IMR-90 (cell line): ENCODE results near the gene MTREX. TPM values are rescaled to one million over a fixed set of nuclear protein-coding genes. Genes with fewer than 3 reads are reported as not detected.

ENCODE experiments used
- ATAC-seq: fragments of 200-7000 bp; cut with Tn5 transposase; 2 replicates; pipeline ENCODE4 v1.9.1; 2020; ENCODE audit warnings: low read depth, mild to moderate bottlenecking, moderate library complexity
- BruUV-seq: library from RNA; stranded (reverse); fragments of 400-500 nt; replicated peaks from 2 replicates; lab custom pipeline; 2021; lab: Mats Ljungman, UMichigan
- CTCF ChIA-PET: fragments of 300-600 bp; formaldehyde crosslinking; extraction: SDS; loops from one replicate; lab custom pipeline; 2021; ENCODE audit warnings: antibody characterized with exemption; lab: Yijun Ruan, JAX
- POLR2A ChIA-PET: fragments of 300-600 bp; sonication (Branson Sonifier 250); formaldehyde crosslinking; loops from one replicate; lab custom pipeline; 2022; ENCODE audit warnings: antibody characterized with exemption; ENCODE audit not compliant: unreplicated experiment; lab: Charles Lee
- DNase-seq: peaks from one replicate; pipeline ENCODE4 v3.0.0; 2013
- H2AFZ ChIP-seq: replicated peaks from 2 replicates; pipeline ENCODE3; 2013; ENCODE audit warnings: low read length, mild to moderate bottlenecking; ENCODE audit not compliant: poor library complexity
- H2AK5ac ChIP-seq: 2 replicates; pipeline ENCODE4 v1.6.1; 2013; ENCODE audit warnings: low read depth, low read length, inconsistent platforms
- H2AK9ac ChIP-seq: replicated peaks from 2 replicates; pipeline ENCODE3; 2013; ENCODE audit warnings: mild to moderate bottlenecking, low read depth, low read length, moderate library complexity; ENCODE audit not compliant: poor library complexity
- H2BK120ac ChIP-seq: 2 replicates; pipeline ENCODE4 v1.6.1; 2013; ENCODE audit warnings: low read depth, low read length, inconsistent platforms
- H2BK15ac ChIP-seq: 3 replicates; pipeline ENCODE4 v1.6.1; 2013; ENCODE audit warnings: low read depth, low read length, inconsistent platforms
- H2BK20ac ChIP-seq: 2 replicates; pipeline ENCODE4 v1.6.1; 2013; ENCODE audit warnings: low read depth, mild to moderate bottlenecking, inconsistent platforms, low read length, moderate library complexity
- H2BK5ac ChIP-seq: 2 replicates; pipeline ENCODE4 v1.6.1; 2013; ENCODE audit warnings: mild to moderate bottlenecking, low read depth, low read length, inconsistent platforms; ENCODE audit not compliant: poor library complexity, severe bottlenecking
- H3K14ac ChIP-seq: replicated peaks from 2 replicates; pipeline ENCODE4 v1.6.1; 2013; ENCODE audit warnings: low read depth, low read length, inconsistent platforms
- H3K18ac ChIP-seq: 2 replicates; pipeline ENCODE4 v1.6.1; 2013; ENCODE audit warnings: low read depth, low read length, control low read depth
- H3K23ac ChIP-seq: 2 replicates; pipeline ENCODE4 v1.6.1; 2013; ENCODE audit warnings: low read depth, low read length, inconsistent platforms
- H3K27ac ChIP-seq: 2 replicates; pipeline ENCODE4 v1.5.1; 2013; ENCODE audit warnings: mild to moderate bottlenecking, control low read depth, low read length; ENCODE audit not compliant: insufficient read depth
- H3K27me3 ChIP-seq: 2 replicates; pipeline ENCODE4 v1.6.1; 2013; ENCODE audit warnings: low read length; ENCODE audit not compliant: control insufficient read depth, insufficient read depth
- H3K36me3 ChIP-seq: 2 replicates; pipeline ENCODE4 v1.6.1; 2013; ENCODE audit warnings: low read length, mixed read lengths; ENCODE audit not compliant: control insufficient read depth, insufficient read depth
- H3K4ac ChIP-seq: 2 replicates; pipeline ENCODE4 v1.6.1; 2013; ENCODE audit warnings: low read depth, low read length, inconsistent platforms
- H3K4me1 ChIP-seq: 2 replicates; pipeline ENCODE4 v1.6.1; 2013; ENCODE audit warnings: low read length, mixed read lengths; ENCODE audit not compliant: control insufficient read depth, insufficient read depth
- H3K4me2 ChIP-seq: 2 replicates; pipeline ENCODE4 v1.6.1; 2013; ENCODE audit warnings: low read depth, mild to moderate bottlenecking, control low read depth, low read length, moderate library complexity
- H3K4me3 ChIP-seq: 2 replicates; pipeline ENCODE4 v1.5.1; 2013; ENCODE audit warnings: low read depth, mild to moderate bottlenecking, control low read depth, low read length, moderate library complexity; ENCODE audit not compliant: insufficient read depth
- H3K56ac ChIP-seq: 2 replicates; pipeline ENCODE4 v1.6.1; 2013; ENCODE audit warnings: low read length, inconsistent platforms; ENCODE audit not compliant: insufficient read depth; ENCODE audit errors: extremely low read depth
- H3K79me1 ChIP-seq, 2 experiments: 2 replicates each; pipeline ENCODE4 v1.6.1; 2013; ENCODE audit warnings: low read length in 2 of 2, inconsistent platforms in 1 of 2, low read depth in 1 of 2
- H3K9ac ChIP-seq: 2 replicates; pipeline ENCODE4 v1.6.1; 2013; ENCODE audit warnings: low read depth, low read length, control low read depth
- H3K9me1 ChIP-seq: 2 replicates; pipeline ENCODE4 v1.6.1; 2013; ENCODE audit warnings: low read length, inconsistent platforms; ENCODE audit not compliant: insufficient read depth
- H3K9me3 ChIP-seq: 2 replicates; pipeline ENCODE4 v1.6.1; 2013; ENCODE audit warnings: low read length; ENCODE audit not compliant: control insufficient read depth, insufficient read depth
- H4K20me1 ChIP-seq: 2 replicates; pipeline ENCODE4 v1.6.1; 2013; ENCODE audit warnings: low read length, inconsistent platforms; ENCODE audit not compliant: insufficient read depth
- H4K5ac ChIP-seq: 2 replicates; pipeline ENCODE4 v1.6.1; 2013; ENCODE audit warnings: mild to moderate bottlenecking, low read depth, low read length, control low read depth
- H4K8ac ChIP-seq, 2 experiments: 2 replicates each; pipeline ENCODE4 v1.6.1; 2013; ENCODE audit warnings: low read depth in 2 of 2, low read length in 2 of 2, control low read depth in 1 of 2, inconsistent platforms in 1 of 2
- H4K91ac ChIP-seq: 2 replicates; pipeline ENCODE4 v1.6.1; 2013; ENCODE audit warnings: low read depth, low read length, inconsistent platforms; ENCODE audit not compliant: insufficient read depth
- BHLHE40 ChIP-seq: fragments of 150-350 bp; IDR thresholded peaks from 2 replicates; pipeline ENCODE4 v1.6.1; 2016; ENCODE audit warnings: mild to moderate bottlenecking, low read depth, low read length
- CHD1 ChIP-seq: IDR thresholded peaks from 2 replicates; pipeline ENCODE4 v1.6.1; 2012; ENCODE audit warnings: low read depth, low read length, improper control_type of control experiment
- FOS ChIP-seq: fragments of 150-350 bp; IDR thresholded peaks from 2 replicates; pipeline ENCODE4 v1.6.1; 2016; ENCODE audit warnings: low read depth, low read length
- MXI1 ChIP-seq: IDR thresholded peaks from 2 replicates; pipeline ENCODE4 v1.6.1; 2012; ENCODE audit warnings: low read depth, mild to moderate bottlenecking, low read length, moderate library complexity, borderline replicate concordance
- NFE2L2 ChIP-seq: fragments of 150-350 bp; IDR thresholded peaks from 2 replicates; pipeline ENCODE4 v1.6.1; 2016; ENCODE audit warnings: low read depth, mild to moderate bottlenecking, low read length
- POLR2A ChIP-seq: IDR thresholded peaks from 2 replicates; pipeline ENCODE4 v1.6.1; 2012; ENCODE audit warnings: mild to moderate bottlenecking, low read depth, low read length
- RCOR1 ChIP-seq: IDR thresholded peaks from 2 replicates; pipeline ENCODE4 v1.6.1; 2012; ENCODE audit warnings: mild to moderate bottlenecking, low read length, improper control_type of control experiment; ENCODE audit not compliant: insufficient replicate concordance
- RFX5 ChIP-seq: IDR thresholded peaks from 2 replicates; pipeline ENCODE4 v1.8.0; 2012; ENCODE audit warnings: low read depth, mild to moderate bottlenecking, low read length, moderate library complexity
- SMC3 ChIP-seq: fragments of 150-350 bp; IDR thresholded peaks from 2 replicates; pipeline ENCODE4 v1.6.1; 2016; ENCODE audit warnings: low read depth, mild to moderate bottlenecking, antibody characterized with exemption, low read length, moderate library complexity
- WGBS, 2 experiments: methylation state at CpG; one replicate each; pipeline versions ENCODE4 v1.1.5 to v1.1.7; 2013; ENCODE audit warnings: missing lambda C conversion rate in 2 of 2; ENCODE audit not compliant: insufficient read length in 1 of 2; ENCODE audit errors: extremely low coverage in 2 of 2; 5-methylcytosine and 5-hydroxymethylcytosine counted together
- dilution Hi-C: fragments of 300-500 bp; cut with HindIII; formaldehyde crosslinking; loops from one replicate; pipeline ENCODE4 v1.14.3; 2018; ENCODE audit warnings: low sequenced_read_pairs; ENCODE audit not compliant: unreplicated experiment
- in situ Hi-C: fragments of 300-500 bp; cut with MboI; formaldehyde crosslinking; loops from 3 replicates; pipeline ENCODE4 v1.14.3; 2019; ENCODE audit warnings: low sequenced_read_pairs, inconsistent platforms, mixed read lengths
- intact Hi-C: fragments of 100-400 bp; cut with micrococcal nuclease; formaldehyde crosslinking; loops from 2 replicates; pipeline ENCODE4 v1.10.0; 2022
- polyA plus RNA-seq, 3 experiments: library from polyadenylated mRNA; depleted of rRNA; stranded (reverse); fragments of >200 nt; gene quantifications; 2 replicates each; pipeline ENCODE4 v1.2.3, GENCODE V29; 2012; ENCODE audit warnings: low replicate concordance in 1 of 3
- total RNA-seq: library from RNA; depleted of rRNA; stranded (reverse); fragments of >200 nt; gene quantifications from 2 replicates; pipeline ENCODE4 v1.2.3, GENCODE V29; 2012
- TF ChIP-seq, protein P1 (sequence below): fragments of 150-350 bp; IDR thresholded peaks from 2 replicates; pipeline ENCODE4 v1.6.1; 2016; ENCODE audit warnings: low read depth, mild to moderate bottlenecking, low read length, moderate library complexity, borderline replicate concordance
- TF ChIP-seq, protein P2 (sequence below): fragments of 150-350 bp; IDR thresholded peaks from 2 replicates; pipeline ENCODE4 v1.6.1; 2017; ENCODE audit warnings: mild to moderate bottlenecking, antibody characterized with exemption, low read length, low read depth

MTREX gene
- total and polyA plus RNA-seq, 2 of the 4 experiments (the other 2 are of a cell fraction) = 22.1 to 33.2 TPM

DNA sequence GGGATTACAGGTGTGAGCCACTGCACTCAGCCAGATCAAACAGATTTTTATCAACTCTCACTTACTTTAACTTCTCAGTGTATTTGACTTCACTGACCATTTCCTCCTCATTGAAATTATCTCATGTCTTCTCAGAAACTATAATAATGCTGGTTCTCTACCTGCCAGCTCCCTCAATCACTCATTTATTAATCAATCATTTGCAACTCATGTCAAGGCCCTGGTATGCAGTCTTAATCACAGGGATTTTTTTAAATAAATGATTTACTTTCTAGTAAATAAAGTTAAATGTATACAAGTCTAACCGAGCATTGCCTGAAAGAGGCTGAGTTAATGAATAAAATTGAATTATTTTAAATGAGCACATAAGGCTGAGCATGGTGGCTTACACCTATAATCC, 163.7 kb downstream of the MTREX start:
- H2AK9ac ChIP-seq = no peak overlapping the region
- ATAC-seq = no peak
- H4K5ac ChIP-seq = no peak overlapping the region
- no peak overlapping the region for H3K56ac ChIP-seq
- H2AK5ac ChIP-seq = no peak overlapping the region
- no peaks in the 10 kb centered on the region for H4K20me1 ChIP-seq
- H2AFZ ChIP-seq = no peak overlapping the region
- ChIA-PET CTCF (no interaction called here), POLR2A (no interaction called here)
- WGBS, 2 experiments = no CpG with 5 or more reads among the region's 1 CpG
- no peak overlapping the region for H3K4me2 ChIP-seq
- no peaks in the 10 kb centered on the region for H3K9me3 ChIP-seq
- H3K79me1 ChIP-seq = peaks cover 2 to 4% of the 10 kb centered on the region in 2 experiments; a peak in 2 of 4 replicates
- no peak overlapping the region for H2BK5ac ChIP-seq
- intact Hi-C loops (no loop called here), dilution Hi-C loops (no loop called here), in situ Hi-C loops (no loop called here)
- H4K91ac ChIP-seq = no peak overlapping the region
- H3K23ac ChIP-seq = no peak overlapping the region
- TF ChIP-seq MXI1 (no peak), BHLHE40 (no peak), RFX5 (no peak), FOS (no peak), POLR2A (no peak), NFE2L2 (no peak), RCOR1 (no peak), CHD1 (no peak), SMC3 (no peak)
- TF ChIP-seq, protein P1, sequence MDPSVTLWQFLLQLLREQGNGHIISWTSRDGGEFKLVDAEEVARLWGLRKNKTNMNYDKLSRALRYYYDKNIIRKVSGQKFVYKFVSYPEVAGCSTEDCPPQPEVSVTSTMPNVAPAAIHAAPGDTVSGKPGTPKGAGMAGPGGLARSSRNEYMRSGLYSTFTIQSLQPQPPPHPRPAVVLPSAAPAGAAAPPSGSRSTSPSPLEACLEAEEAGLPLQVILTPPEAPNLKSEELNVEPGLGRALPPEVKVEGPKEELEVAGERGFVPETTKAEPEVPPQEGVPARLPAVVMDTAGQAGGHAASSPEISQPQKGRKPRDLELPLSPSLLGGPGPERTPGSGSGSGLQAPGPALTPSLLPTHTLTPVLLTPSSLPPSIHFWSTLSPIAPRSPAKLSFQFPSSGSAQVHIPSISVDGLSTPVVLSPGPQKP = no peak
- TF ChIP-seq, protein P2, sequence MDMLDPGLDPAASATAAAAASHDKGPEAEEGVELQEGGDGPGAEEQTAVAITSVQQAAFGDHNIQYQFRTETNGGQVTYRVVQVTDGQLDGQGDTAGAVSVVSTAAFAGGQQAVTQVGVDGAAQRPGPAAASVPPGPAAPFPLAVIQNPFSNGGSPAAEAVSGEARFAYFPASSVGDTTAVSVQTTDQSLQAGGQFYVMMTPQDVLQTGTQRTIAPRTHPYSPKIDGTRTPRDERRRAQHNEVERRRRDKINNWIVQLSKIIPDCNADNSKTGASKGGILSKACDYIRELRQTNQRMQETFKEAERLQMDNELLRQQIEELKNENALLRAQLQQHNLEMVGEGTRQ = no peak
- H3K14ac ChIP-seq = no peak overlapping the region
- no peaks in the 10 kb centered on the region for H3K36me3 ChIP-seq
- no peak overlapping the region for H3K4ac ChIP-seq
- H2BK120ac ChIP-seq = no peak overlapping the region
- no peak overlapping the region for H3K18ac ChIP-seq
- H3K4me1 ChIP-seq = no peaks in the 10 kb centered on the region
- H3K4me3 ChIP-seq = no peak overlapping the region
- BruUV-seq = no TSS peak
- DNase-seq = no peak
- H3K27me3 ChIP-seq = no peaks in the 10 kb centered on the region
- no peaks in the 10 kb centered on the region for H3K9me1 ChIP-seq
- no peak overlapping the region for H3K27ac ChIP-seq
- H4K8ac ChIP-seq = no peak overlapping the region
- no peak overlapping the region for H2BK20ac ChIP-seq
- no peak overlapping the region for H3K9ac ChIP-seq
- H2BK15ac ChIP-seq = no peak overlapping the region
